Measurements from ENCODE around the gene EIF4ENIF1. TPM values are rescaled to one million over a fixed set of nuclear protein-coding genes. Genes with fewer than 3 reads are reported as not detected.

The EIF4ENIF1 gene
- total RNA-seq, 1 experiment from 2014 or later = 36.3 TPM

DNA sequence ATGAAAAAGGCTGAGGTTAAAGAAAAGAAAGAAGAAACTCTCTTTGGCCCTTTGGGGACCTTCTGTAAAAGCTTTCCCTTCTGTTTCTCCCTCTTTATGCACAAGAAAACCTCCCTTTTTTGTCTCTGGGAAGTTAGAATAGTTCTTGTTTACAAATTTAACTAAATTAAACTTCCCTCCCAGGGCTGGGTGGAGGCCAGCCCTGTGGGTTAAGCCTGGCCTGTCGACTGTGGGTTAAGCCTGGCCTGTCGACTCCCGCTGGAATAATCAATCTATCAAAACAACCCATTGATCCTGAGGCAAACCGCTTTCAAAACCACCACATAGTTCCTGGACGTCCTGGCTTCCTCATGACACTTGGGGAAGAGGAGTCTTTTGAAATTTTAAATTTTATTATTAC is 91.4 kb downstream of the EIF4ENIF1 start:
- Mint-ChIP-seq H3K9me3 (peaks cover 0 to 4% of the 10 kb centered on the region in 2 experiments; a peak in 2 of 5 replicates), H3K27ac (0 out of 7 replicates have a peak overlapping the region, but pooled peaks of 1 of the 3 experiments have one; percentile 10), H3K4me3 (peak overlapping the region; percentile 48 to 95; a peak in 1 of 5 replicates), H3K27me3 (ENCODE audit: low read depth) (peaks cover 2% of the 10 kb centered on the region; the same call in 1 of the 2 replicates), H3K36me3 (ENCODE audit: insufficient read depth in 1 of 3, low read depth in 3 of 3) (peaks cover 11 to 28% (median 22%) of the 10 kb centered on the region in 3 experiments), H3K4me1 (peaks cover 5 to 12% of the 10 kb centered on the region in 2 experiments)
- Histone ChIP-seq H3K4ac (ENCODE audit: low read depth, low read length) (no peak overlapping the region), H4K20me1 (ENCODE audit: control insufficient read depth, insufficient read depth, insufficient read length) (no peaks in the 10 kb centered on the region), H3K4me2 (ENCODE audit: insufficient read depth, insufficient read length, low read length) (no peak overlapping the region), H2BK120ac (ENCODE audit: low read depth, low read length, poor library complexity, severe bottlenecking) (no peak overlapping the region), H3K27me3 (ENCODE audit: insufficient read depth, low read length) (no peaks in the 10 kb centered on the region), H4K5ac (ENCODE audit: insufficient read length, low read depth, low read length) (no peak overlapping the region), H3K9me3 (ENCODE audit: control insufficient read depth, low read depth, low read length) (no peaks in the 10 kb centered on the region), H4K8ac (replicated peaks; ENCODE audit: insufficient read length, low read depth, low read length) (no peak overlapping the region), H3K9ac (ENCODE audit: extremely low read depth, insufficient read length, low read length) (no peak overlapping the region), H2AK5ac (ENCODE audit: insufficient read length, low read length) (no peak overlapping the region), H3K79me2 (ENCODE audit: insufficient read depth, low read length) (peaks cover 9% of the 10 kb centered on the region; the same call in 1 of the 2 replicates), H3T11ph (ENCODE audit: low read length) (no peak overlapping the region), H3K27ac (ENCODE audit: insufficient read length, low read depth, low read length) (no peak overlapping the region), H2BK5ac (ENCODE audit: insufficient read length, low read length) (no peak overlapping the region), H2BK15ac (ENCODE audit: low read depth, low read length) (no peak overlapping the region), H3K23ac (ENCODE audit: insufficient read length, low read depth, low read length) (no peak overlapping the region), H3K23me2 (ENCODE audit: insufficient read length, low read depth, low read length, poor library complexity, severe bottlenecking) (peaks cover 7% of the 10 kb centered on the region), H3K18ac (ENCODE audit: insufficient read length, low read depth, low read length) (no peak overlapping the region), H4K91ac (ENCODE audit: insufficient read length, low read depth, low read length) (no peak overlapping the region), H2BK20ac (ENCODE audit: low read depth, low read length, poor library complexity, severe bottlenecking) (no peak overlapping the region), H3K56ac (ENCODE audit: insufficient read length, low read depth, low read length) (no peak overlapping the region), H3K79me1 (ENCODE audit: insufficient read depth, low read depth, low read length, poor library complexity, severe bottlenecking) (peaks cover 18% of the 10 kb centered on the region), H3K14ac (ENCODE audit: insufficient read depth, low read length) (no peak overlapping the region), H3K4me1 (ENCODE audit: insufficient read depth, low read length) (no peaks in the 10 kb centered on the region), H2AFZ (ENCODE audit: low read length) (no peak overlapping the region), H2BK12ac (ENCODE audit: insufficient read length, low read depth, low read length) (no peak overlapping the region)
- TF ChIP-seq, protein P1, sequence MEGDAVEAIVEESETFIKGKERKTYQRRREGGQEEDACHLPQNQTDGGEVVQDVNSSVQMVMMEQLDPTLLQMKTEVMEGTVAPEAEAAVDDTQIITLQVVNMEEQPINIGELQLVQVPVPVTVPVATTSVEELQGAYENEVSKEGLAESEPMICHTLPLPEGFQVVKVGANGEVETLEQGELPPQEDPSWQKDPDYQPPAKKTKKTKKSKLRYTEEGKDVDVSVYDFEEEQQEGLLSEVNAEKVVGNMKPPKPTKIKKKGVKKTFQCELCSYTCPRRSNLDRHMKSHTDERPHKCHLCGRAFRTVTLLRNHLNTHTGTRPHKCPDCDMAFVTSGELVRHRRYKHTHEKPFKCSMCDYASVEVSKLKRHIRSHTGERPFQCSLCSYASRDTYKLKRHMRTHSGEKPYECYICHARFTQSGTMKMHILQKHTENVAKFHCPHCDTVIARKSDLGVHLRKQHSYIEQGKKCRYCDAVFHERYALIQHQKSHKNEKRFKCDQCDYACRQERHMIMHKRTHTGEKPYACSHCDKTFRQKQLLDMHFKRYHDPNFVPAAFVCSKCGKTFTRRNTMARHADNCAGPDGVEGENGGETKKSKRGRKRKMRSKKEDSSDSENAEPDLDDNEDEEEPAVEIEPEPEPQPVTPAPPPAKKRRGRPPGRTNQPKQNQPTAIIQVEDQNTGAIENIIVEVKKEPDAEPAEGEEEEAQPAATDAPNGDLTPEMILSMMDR (conservative IDR thresholded peaks at IDR 0.05) = no peak
- WGBS (ENCODE audit: extremely low coverage, insufficient read length, low lambda C conversion rate) = no CpG with 5 or more reads among the region's 5 CpGs
- DNase-seq = no peak

Measured in H9 (cell line).